Mucosa of descending colon (tissue), 3 donors: ENCODE results near the gene ACTL7A. TPM values are rescaled to one million over a fixed set of nuclear protein-coding genes. Genes with fewer than 3 reads are reported as not detected.
"Not testable (repeated sequence)": the region's sequence is repeated elsewhere in the genome, so short reads cannot be mapped to it uniquely, and the experiment has no call there.

ENCODE experiments used
- ATAC-seq: fragments of 200-7000 bp; cut with Tn5 transposase; one replicate; pipeline ENCODE4 v1.9.1; 2020; ENCODE audit warnings: mild to moderate bottlenecking, moderate library complexity
- DNase-seq, 3 donors: peaks; one replicate each; pipeline ENCODE4 v3.0.0-alpha.2; 2020
- H3K36me3 ChIP-seq: fragments of 200-600 bp; one replicate; pipeline ENCODE4 v1.8.0; 2021; ENCODE audit warnings: low read depth, mild to moderate bottlenecking
- H3K4me1 ChIP-seq: fragments of 200-600 bp; one replicate; pipeline ENCODE4 v1.8.0; 2021; ENCODE audit warnings: low read depth, mild to moderate bottlenecking
- H3K4me3 ChIP-seq: fragments of 200-600 bp; one replicate; pipeline ENCODE4 v1.8.0; 2021; ENCODE audit warnings: mild to moderate bottlenecking
- H3K9me3 ChIP-seq: fragments of 200-600 bp; one replicate; pipeline ENCODE4 v1.8.0; 2021; ENCODE audit warnings: mild to moderate bottlenecking
- CTCF ChIP-seq: fragments of 200-600 bp; IDR thresholded peaks from one replicate; pipeline ENCODE4 v1.8.0; 2022; ENCODE audit warnings: antibody characterized with exemption, mild to moderate bottlenecking
- intact Hi-C, 2 donors: fragments of 100-400 bp; cut with DNase I in 1 of 2; cut with micrococcal nuclease in 1 of 2; formaldehyde crosslinking; loops; one replicate each; pipeline versions ENCODE4 v1.11.0 to v1.11.1; 2022; cut with DNase I, micrococcal nuclease
- total RNA-seq, 3 donors: library from RNA; stranded (reverse); fragmentation: NEBNext Ultra II Directional in 2 of 3; extraction: Animal tissue kit (Norgen Biotek cat#: 25700) in 2 of 3; gene quantifications; one replicate each; pipeline versions ENCODE4 v1.2.1 to v1.2.4, GENCODE V29; 2021 to 2023
- donor health status: DM: no; HTN: no; CAD: no; lungs with moderate emphysema.
- donor health status: DM: no; HTN: no; CAD: no.
- donor health status: DM: no; HTN: yes; CAD: no.

ACTL7A gene
- total RNA-seq, 3 donors from 2014 or later: not detected

DNA sequence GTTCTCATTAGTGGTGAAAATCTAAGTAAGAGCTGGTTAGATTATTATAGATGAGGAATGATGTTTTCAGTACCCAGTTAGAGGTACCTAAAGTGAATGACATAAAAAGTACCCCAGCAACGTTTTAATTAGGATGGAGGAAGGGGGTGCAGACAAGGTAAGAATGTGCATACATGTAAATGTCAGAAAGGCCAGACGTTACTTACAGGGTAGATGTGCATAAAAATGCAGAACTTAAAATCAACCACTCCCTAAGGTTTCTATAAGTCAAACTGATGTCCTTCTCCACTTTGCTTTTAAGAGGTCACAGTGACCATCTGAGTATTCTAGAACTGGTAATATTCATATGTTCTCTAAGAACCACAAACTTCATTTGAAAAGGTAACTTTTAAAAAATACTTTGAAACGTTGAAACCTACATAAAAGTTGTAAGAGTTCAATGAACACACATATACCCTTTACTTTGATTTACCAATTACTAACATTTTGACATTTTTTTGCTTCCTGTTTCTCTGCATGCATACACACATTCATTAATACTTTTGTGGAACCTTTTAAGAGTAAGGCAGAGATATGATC, 18.8 kb downstream of the ACTL7A start:
- H3K9me3 ChIP-seq: no peaks in the 10 kb centered on the region
- ATAC-seq (no peak), DNase-seq (no peak)
- no peaks in the 10 kb centered on the region for H3K4me1 ChIP-seq
- no peak overlapping the region for H3K4me3 ChIP-seq
- TF ChIP-seq CTCF: no peak
- peaks cover 11% of the 10 kb centered on the region for H3K36me3 ChIP-seq
- intact Hi-C loops: no loop called here

DNA sequence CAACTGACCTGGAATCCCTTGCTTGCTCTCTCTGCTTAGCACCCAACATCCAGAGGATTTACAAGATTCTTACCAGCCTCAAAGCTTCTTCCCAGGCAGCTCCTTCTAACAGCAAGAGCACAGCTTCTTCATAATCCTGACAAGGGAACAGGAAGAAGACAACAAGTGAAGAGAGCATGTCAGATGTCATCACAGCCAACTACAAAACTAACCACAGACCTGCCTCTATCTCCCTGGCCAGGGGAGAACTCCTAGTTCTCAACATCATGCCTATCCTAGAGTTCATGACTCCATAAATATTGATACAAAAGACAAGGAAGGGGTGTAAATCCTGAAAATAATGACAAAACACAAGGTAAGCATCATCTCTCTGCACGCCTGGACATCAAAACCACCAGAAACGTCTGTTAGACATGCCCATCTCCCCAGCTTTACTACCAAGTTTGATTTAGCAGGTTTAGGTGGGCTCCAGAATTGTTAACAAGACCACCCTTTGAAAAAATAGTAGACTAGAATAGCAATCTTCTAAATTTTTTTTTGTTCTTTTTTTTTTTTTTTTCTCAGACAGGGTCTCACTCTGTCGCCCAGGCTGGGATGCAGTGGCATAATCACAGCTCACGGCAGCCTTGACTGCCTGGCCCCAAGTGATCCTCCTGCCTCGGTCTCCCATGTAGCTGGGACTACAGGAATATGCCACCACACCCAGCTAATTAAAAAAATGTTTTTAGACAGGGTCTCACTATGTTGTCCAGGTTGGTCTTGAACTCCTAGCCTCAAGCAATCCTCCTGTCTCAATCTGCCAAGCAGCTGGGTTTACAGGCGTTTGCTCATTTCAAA, 20.2 kb downstream of the ACTL7A start:
- DNase-seq (no peak), ATAC-seq (no peak)
- TF ChIP-seq CTCF: no peak
- Histone ChIP-seq H3K4me3 (no peak overlapping the region), H3K36me3 (peaks cover 11% of the 10 kb centered on the region), H3K9me3 (no peaks in the 10 kb centered on the region), H3K4me1 (no peaks in the 10 kb centered on the region)
- intact Hi-C loops: no loop called here

DNA sequence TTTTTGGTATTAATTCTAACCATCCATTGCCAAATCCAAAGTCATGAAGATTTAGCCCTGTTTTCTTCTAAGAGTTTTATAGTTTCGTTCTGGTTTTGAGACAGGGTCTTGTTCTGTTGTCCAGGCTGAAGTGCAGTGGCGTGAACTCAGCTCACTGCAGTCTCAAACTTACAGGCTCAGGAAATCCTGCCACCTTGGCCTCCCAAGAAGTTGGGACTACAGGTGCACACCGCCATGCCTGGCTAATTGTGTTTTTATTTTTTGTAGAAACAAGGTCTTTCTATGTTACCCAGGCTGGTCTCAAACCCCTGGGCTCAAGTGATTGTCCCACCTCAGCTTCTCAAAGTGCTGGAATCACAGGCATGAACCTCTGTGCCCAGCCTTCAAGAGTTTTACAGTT, 21.0 kb downstream of the ACTL7A start:
- no peak overlapping the region for H3K4me3 ChIP-seq
- intact Hi-C loops: no loop called here
- no peak for ATAC-seq
- H3K9me3 ChIP-seq: no peaks in the 10 kb centered on the region
- peaks cover 3% of the 10 kb centered on the region for H3K36me3 ChIP-seq
- TF ChIP-seq CTCF: no peak
- DNase-seq: no peak
- H3K4me1 ChIP-seq: no peaks in the 10 kb centered on the region

- ATAC-seq: no peak
- intact Hi-C loops: no loop called here
- Histone ChIP-seq H3K9me3 (no peaks in the 10 kb centered on the region), H3K36me3 (no peaks in the 10 kb centered on the region), H3K4me1 (no peaks in the 10 kb centered on the region), H3K4me3 (no peak overlapping the region)
- TF ChIP-seq CTCF: no peak
- DNase-seq: no peak
These were observed 22.6 kb downstream of the ACTL7A start for GRCh38 chr9:108884701-108885100.

- Histone ChIP-seq H3K4me1 (no peaks in the 10 kb centered on the region), H3K36me3 (peaks cover 2% of the 10 kb centered on the region), H3K4me3 (no peak overlapping the region), H3K9me3 (no peaks in the 10 kb centered on the region)
- ATAC-seq: peak; percentile 86
- no peak for TF ChIP-seq CTCF
- DNase-seq: peak in 1 of 3 donors; percentile 28
- intact Hi-C loops: no loop called here
These were observed 23.7 kb downstream of the ACTL7A start for GRCh38 chr9:108885643-108886348.

- ATAC-seq: peak; percentile 53
- H3K9me3 ChIP-seq, H3K4me3 ChIP-seq, H3K4me1 ChIP-seq, intact Hi-C loops, H3K36me3 ChIP-seq, DNase-seq: not testable (repeated sequence)
These were observed 24.7 kb downstream of the ACTL7A start for GRCh38 chr9:108886594-108887271.
